ENCODE measurements around the gene UGT2B11. TPM values are rescaled to one million over a fixed set of nuclear protein-coding genes. Genes with fewer than 3 reads are reported as not detected.
"Not testable (repeated sequence)": the region's sequence is repeated elsewhere in the genome, so short reads cannot be mapped to it uniquely, and the experiment has no call there.

The UGT2B11 gene
- not detected for total RNA-seq

DNA sequence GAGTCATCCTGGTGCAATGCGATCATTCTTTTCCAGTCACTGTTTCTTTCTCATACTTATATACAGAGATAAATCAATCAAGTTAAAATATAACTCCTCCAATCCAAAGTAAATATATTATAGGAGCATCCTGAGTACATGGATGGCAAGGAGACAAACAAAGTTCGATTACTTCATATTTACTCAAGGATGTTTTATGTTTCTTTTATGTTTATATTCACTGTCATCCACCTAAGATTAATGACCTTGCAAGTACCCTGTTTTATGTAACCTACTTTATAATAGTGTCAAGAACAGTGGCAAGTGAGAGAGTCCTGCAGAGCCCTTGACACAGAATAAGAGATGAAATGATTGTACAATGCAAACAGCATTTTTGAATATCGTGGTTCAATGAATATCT, at the start of gene UGT2B11:
Gene UGT2B11 (minus strand): TSS at position 33 of the 400 bp plus-strand sequence. CDS start 26 bp downstream, at position 7.
- DNase-seq (ENCODE audit: low spot score) (no peak), ATAC-seq (ENCODE audit: insufficient number of reproducible peaks, low FRiP score, low read depth) (no peak)
- Histone ChIP-seq H3K4me3 (no peak within 1 kb of the TSS), H3K9me3 (no peaks in the 10 kb centered on the region), H3K27ac (no peak within 1 kb of the TSS), H3K4me1 (ENCODE audit: control insufficient read depth in 1 of 2, low read depth in 2 of 2) (no peaks in the 10 kb centered on the region), H3K36me3 (no peaks in the 10 kb centered on the region), H3K27me3 (replicated peaks; ENCODE audit: insufficient read depth) (no peaks in the 10 kb centered on the region)
- TF ChIP-seq, protein P1, sequence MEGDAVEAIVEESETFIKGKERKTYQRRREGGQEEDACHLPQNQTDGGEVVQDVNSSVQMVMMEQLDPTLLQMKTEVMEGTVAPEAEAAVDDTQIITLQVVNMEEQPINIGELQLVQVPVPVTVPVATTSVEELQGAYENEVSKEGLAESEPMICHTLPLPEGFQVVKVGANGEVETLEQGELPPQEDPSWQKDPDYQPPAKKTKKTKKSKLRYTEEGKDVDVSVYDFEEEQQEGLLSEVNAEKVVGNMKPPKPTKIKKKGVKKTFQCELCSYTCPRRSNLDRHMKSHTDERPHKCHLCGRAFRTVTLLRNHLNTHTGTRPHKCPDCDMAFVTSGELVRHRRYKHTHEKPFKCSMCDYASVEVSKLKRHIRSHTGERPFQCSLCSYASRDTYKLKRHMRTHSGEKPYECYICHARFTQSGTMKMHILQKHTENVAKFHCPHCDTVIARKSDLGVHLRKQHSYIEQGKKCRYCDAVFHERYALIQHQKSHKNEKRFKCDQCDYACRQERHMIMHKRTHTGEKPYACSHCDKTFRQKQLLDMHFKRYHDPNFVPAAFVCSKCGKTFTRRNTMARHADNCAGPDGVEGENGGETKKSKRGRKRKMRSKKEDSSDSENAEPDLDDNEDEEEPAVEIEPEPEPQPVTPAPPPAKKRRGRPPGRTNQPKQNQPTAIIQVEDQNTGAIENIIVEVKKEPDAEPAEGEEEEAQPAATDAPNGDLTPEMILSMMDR (IDR thresholded peaks at IDR 0.05): no peak

DNA sequence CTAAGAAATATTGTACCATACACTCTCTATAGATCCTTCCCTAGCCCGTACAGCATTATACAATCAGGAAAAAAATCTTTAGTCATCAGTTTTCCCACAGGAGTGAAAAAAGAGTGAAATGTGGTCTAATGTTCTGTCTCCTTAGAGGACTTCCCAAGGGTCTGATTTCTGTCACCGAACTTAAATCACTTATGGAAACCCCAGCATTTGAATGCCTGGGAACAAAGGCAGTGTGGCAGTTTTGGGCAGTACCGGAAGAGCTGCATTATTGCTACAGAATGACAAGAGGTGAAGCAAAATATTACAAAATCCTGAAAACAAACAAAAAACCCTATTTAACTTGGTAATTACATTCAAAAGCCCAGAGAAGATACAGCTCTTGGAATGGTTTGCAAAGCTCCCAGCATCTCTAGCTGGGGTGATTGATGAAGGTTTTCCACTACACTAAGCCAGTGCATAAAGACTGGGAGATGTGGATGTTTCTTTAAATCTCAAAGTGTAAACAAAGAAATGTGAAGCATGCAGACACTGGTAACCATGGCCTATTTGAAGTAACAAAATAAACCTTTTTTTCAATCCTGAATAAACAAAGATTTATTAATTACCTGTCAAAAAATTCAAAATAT, 38.7 kb upstream of the UGT2B11 start:
- not testable (repeated sequence) for H3K36me3 ChIP-seq; H3K4me1 ChIP-seq (ENCODE audit: control insufficient read depth in 1 of 2, low read depth in 2 of 2); H3K27ac ChIP-seq; DNase-seq (ENCODE audit: low spot score); ATAC-seq (ENCODE audit: insufficient number of reproducible peaks, low FRiP score, low read depth); H3K27me3 ChIP-seq (replicated peaks; ENCODE audit: insufficient read depth); H3K9me3 ChIP-seq; H3K4me3 ChIP-seq

DNA sequence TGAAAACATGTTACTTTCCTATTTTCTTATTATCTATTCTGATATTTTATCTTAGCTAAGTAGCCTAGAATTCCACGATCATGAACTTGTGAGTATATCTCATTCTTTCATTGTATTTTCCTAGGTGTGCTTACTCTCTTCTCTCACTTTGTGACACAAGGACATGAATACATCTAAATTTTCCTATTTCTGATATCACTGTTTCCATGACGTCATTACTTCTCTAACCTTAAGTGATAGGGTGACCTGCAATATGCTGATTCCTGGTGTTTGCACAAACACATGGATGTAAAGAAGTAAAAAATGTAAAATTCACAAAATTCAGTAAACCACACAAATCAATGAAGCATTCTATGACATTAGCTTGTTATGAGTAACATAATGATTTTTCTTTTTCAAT, 36.3 kb upstream of the UGT2B11 start:
- H3K27ac ChIP-seq; ATAC-seq (ENCODE audit: insufficient number of reproducible peaks, low FRiP score, low read depth); H3K9me3 ChIP-seq; H3K4me1 ChIP-seq (ENCODE audit: control insufficient read depth in 1 of 2, low read depth in 2 of 2); H3K36me3 ChIP-seq; DNase-seq (ENCODE audit: low spot score); H3K27me3 ChIP-seq (replicated peaks; ENCODE audit: insufficient read depth); H3K4me3 ChIP-seq: not testable (repeated sequence)

DNA sequence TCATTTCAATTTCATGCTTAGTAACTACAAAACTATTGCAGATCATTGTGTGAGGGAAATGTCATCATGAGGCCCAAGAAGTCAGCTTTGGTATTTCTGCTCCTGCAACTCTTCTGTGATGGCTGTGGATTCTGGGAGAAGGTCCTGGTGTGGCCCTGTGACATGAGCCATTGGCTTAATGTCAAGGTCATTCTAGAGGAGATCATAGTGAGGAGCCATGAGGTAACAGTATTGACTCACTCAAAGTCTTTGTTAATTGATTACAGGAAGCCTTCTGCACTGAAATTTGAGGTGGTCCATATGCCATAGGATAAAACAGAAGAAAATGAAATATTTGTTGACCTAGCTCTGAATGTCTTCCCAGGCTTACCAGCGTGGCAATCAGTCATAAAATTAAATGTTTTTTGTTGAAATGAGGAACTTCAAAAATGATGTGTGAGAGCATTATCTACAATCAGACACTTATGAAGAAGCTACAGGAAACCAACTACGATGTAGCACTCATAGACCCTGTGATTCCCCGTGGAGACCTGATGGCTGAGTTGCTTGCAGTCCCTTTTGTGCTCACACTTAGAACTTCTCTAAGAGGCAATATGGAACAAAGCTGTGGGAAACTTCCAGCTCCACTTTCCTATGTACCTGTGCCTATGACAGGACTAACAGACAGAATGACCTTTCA, 28.2 kb upstream of the UGT2B11 start:
- ATAC-seq (ENCODE audit: insufficient number of reproducible peaks, low FRiP score, low read depth); DNase-seq (ENCODE audit: low spot score); H3K4me1 ChIP-seq (ENCODE audit: control insufficient read depth in 1 of 2, low read depth in 2 of 2); H3K36me3 ChIP-seq; H3K9me3 ChIP-seq; H3K27ac ChIP-seq; H3K27me3 ChIP-seq (replicated peaks; ENCODE audit: insufficient read depth); H3K4me3 ChIP-seq: not testable (repeated sequence)

DNA sequence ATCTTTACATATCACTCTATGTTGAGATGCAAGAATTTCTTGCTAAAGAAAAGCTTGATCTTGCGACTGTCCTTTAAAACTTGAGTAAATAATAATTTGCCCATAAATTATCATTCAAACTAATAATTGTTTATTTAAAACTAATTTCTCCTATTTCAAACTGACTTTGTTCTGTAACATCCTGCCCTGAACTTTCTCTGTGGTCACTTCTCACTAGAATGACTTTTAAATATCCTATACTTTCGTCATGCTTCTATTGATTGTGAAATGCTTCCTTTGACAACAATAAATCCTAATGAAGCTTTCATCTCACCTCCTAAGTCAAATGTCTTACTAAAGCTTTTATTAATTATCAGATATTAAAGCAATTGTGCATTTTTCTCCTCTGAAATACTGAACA, 27.2 kb upstream of the UGT2B11 start:
- not testable (repeated sequence) for H3K27ac ChIP-seq; H3K4me1 ChIP-seq (ENCODE audit: control insufficient read depth in 1 of 2, low read depth in 2 of 2); ATAC-seq (ENCODE audit: insufficient number of reproducible peaks, low FRiP score, low read depth); H3K27me3 ChIP-seq (replicated peaks; ENCODE audit: insufficient read depth); H3K9me3 ChIP-seq; H3K4me3 ChIP-seq; DNase-seq (ENCODE audit: low spot score); H3K36me3 ChIP-seq

DNA sequence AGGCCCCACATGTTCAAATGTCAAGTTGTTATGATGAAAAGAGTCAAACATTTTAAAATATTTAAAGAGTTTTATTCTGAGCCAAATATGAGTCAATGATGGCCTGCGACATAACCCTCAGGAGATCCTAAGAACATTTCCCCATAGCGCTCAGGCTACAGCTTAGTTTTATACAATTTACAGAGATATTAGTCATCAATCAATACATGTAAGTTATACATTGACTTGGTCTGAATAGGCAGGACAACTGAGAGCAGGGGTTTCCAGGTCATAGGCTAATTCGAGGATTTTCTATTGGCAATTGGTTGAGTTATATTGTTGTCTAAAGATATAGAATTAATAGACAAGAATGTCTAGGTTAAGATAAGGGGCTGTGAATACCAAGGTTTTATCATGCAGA, 26.2 kb upstream of the UGT2B11 start:
- not testable (repeated sequence) for H3K36me3 ChIP-seq; H3K4me1 ChIP-seq (ENCODE audit: control insufficient read depth in 1 of 2, low read depth in 2 of 2); H3K9me3 ChIP-seq; DNase-seq (ENCODE audit: low spot score); H3K4me3 ChIP-seq; ATAC-seq (ENCODE audit: insufficient number of reproducible peaks, low FRiP score, low read depth); H3K27ac ChIP-seq; H3K27me3 ChIP-seq (replicated peaks; ENCODE audit: insufficient read depth)

DNA sequence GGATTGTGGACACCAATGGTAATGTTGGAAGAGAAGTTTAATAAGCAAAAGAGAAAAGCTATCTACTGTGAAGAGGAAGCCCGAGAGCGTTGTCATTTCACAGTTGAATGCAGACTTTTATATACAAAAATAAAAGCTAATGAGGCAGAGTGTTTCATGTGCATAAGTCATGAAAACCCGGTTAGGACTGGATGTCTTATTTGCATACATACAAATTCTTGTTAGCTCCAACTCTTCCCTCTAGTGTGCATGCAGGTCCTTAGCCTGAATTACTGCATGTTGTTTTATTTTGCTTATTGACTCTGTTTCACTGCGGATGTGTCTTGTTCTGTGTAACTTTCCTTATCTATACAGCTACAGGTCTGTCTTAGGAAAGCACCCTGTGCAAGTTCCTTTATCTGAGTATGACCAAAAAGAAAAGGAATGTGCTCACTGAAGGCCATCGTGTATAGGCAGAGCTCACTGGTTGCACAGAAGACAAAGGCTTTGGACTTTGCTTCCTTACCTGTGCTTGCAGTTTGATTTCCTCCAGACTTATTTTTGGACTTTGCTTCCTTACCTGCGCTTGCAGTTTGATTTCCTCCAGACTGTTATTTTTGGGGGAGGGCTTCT, 25.1 kb upstream of the UGT2B11 start:
- Histone ChIP-seq H3K27me3 (replicated peaks; ENCODE audit: insufficient read depth) (no peaks in the 10 kb centered on the region), H3K27ac (no peak overlapping the region), H3K4me3 (no peak overlapping the region), H3K4me1 (ENCODE audit: control insufficient read depth in 1 of 2, low read depth in 2 of 2) (no peaks in the 10 kb centered on the region), H3K9me3 (no peaks in the 10 kb centered on the region), H3K36me3 (no peaks in the 10 kb centered on the region)
- DNase-seq (ENCODE audit: low spot score) (no peak), ATAC-seq (ENCODE audit: insufficient number of reproducible peaks, low FRiP score, low read depth) (no peak)
- TF ChIP-seq, protein P1 (IDR thresholded peaks at IDR 0.05): no peak

Measured in thoracic aorta (tissue), 2 donors.